ENCODE data around the gene SH3BGRL. TPM values are rescaled to one million over a fixed set of nuclear protein-coding genes. Genes with fewer than 3 reads are reported as not detected.
A peak's percentile ranks its signal among the peaks of the same experiment; 100 is the strongest.

The SH3BGRL gene
- 35.3 and 50.5 TPM in 2 replicates for total RNA-seq

GRCh38 chrX:81201671-81202455 is at the start of gene SH3BGRL, which contains the start of gene HMGN5:
TSS of gene SH3BGRL (plus strand) at chrX:81202102. CDS start at chrX:81202201, 99 bp downstream.
TSS of gene HMGN5 (minus strand) at chrX:81201913. CDS start at chrX:81121549, 80,364 bp downstream.
- H3K4me3 ChIP-seq (ENCODE audit: low read depth, low read length), result peak within 1 kb of the TSS; percentile 84
- TF ChIP-seq CTCF (conservative IDR thresholded peaks at IDR 0.05; ENCODE audit: low read depth, low read length), result no peak
- peak; percentile 45 for DNase-seq (ENCODE audit: low read depth)

DNA sequence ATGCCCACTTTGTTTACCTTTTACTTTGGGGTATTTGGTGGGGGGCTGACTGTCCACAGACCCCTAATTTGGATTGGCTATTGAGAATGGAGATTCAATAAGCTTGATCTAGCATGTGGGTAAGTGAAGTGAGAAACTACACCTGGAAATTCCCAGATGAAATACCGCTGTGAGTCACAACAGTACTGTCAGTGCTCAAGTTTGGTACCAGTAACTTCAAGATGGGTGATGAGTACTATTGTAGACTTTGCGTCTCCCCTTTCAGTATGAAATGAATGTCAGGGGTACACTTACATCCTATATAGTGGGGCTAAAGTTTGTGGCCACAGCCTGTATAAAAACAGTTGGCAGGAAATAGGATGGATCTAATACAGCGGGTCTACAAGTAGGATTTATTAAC is 33.5 kb upstream of the SH3BGRL start:
- no peak for DNase-seq (ENCODE audit: low read depth)
- TF ChIP-seq CTCF (conservative IDR thresholded peaks at IDR 0.05; ENCODE audit: low read depth, low read length), result no peak
- no peak overlapping the region for H3K4me3 ChIP-seq (ENCODE audit: low read depth, low read length)

- DNase-seq (ENCODE audit: low read depth), result no peak
- no peak for TF ChIP-seq CTCF (conservative IDR thresholded peaks at IDR 0.05; ENCODE audit: low read depth, low read length)
- no peak overlapping the region for H3K4me3 ChIP-seq (ENCODE audit: low read depth, low read length)
Measured at GRCh38 chrX:81174286-81174685, 27.6 kb upstream of the SH3BGRL start.

DNA sequence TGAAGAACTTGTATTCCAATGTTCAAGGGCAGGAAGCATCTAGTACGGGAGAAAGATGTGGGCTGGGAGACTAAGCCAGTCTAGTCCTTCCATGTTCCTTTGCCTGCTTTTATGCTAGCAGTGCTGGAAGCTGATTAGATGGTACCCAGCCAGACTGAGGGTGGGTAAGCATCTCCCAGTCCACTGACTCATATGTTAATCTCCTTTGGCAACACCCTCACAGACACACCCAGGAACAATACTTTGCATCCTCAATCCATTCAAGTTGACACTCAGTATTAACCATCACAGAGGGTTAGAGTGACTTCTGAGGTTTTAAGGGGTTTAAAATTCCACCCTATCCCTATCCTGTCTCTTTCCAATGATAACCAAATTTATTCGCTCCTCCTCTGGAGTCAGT is 6.6 kb upstream of the SH3BGRL start:
- H3K4me3 ChIP-seq (ENCODE audit: low read depth, low read length), result no peak overlapping the region
- no peak for TF ChIP-seq CTCF (conservative IDR thresholded peaks at IDR 0.05; ENCODE audit: low read depth, low read length)
- no peak for DNase-seq (ENCODE audit: low read depth)

DNA sequence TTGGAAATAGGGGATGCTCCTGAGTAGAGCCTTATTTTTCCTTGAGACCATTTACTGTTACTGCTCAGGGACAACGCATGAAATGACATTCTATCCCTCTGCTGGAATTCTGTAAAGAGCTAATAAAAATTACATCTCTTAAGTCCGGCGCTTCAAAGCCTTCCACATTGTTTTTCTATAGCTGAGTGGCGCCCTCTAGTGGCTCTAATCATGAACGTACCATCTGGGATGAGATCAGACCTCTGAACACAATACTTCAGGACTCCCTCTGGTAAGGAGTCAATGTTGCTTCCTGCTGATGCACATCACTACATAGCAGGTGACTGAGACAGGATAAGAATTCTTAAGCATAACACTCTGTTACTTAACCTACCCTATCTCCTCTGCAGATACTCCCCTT is 6.2 kb upstream of the SH3BGRL start:
- no peak for DNase-seq (ENCODE audit: low read depth)
- TF ChIP-seq CTCF (conservative IDR thresholded peaks at IDR 0.05; ENCODE audit: low read depth, low read length), result peak; percentile 68
- no peak overlapping the region for H3K4me3 ChIP-seq (ENCODE audit: low read depth, low read length)

- peak overlapping the region; percentile 84 for H3K4me3 ChIP-seq (ENCODE audit: low read depth, low read length)
- TF ChIP-seq CTCF (conservative IDR thresholded peaks at IDR 0.05; ENCODE audit: low read depth, low read length), result no peak
- no peak for DNase-seq (ENCODE audit: low read depth)
Measured at GRCh38 chrX:81201071-81201470, 831 bp upstream of the SH3BGRL start.

DNA sequence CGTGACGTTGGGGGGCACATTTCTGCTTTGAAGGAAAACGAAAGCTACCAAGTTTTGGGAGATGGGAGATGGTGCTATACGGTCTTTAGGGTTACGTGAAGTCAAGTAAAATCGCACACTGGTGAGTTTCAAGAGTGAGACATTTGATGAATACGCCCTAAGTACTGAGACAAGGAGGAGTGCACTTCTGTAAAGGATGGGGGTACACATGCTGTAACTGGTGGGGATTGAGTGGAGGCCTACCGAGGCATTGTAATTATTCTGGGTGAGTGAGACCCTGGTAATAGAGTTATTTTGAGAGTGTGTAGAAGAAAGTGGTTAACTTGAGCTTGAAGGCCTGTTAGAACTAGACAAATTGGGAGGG is 536 bp downstream of the SH3BGRL start:
- DNase-seq (ENCODE audit: low read depth), result no peak
- peak overlapping the region; percentile 84 for H3K4me3 ChIP-seq (ENCODE audit: low read depth, low read length)
- no peak for TF ChIP-seq CTCF (conservative IDR thresholded peaks at IDR 0.05; ENCODE audit: low read depth, low read length)
